GM19328 (cell line): Measurements from ENCODE around the gene DYNLL2.
"Not testable (repeated sequence)": the region's sequence is repeated elsewhere in the genome, so short reads cannot be mapped to it uniquely, and the experiment has no call there.

Experiments
- ATAC-seq: cut with Tn5 transposase; IDR thresholded peaks from one replicate; pipeline ENCODE4 v1.9.1; 2021; ENCODE audit warnings: mild to moderate bottlenecking, moderate library complexity; ENCODE audit not compliant: unreplicated experiment

The DYNLL2 gene

GRCh38 chr17:58082870-58083490 is at the start of gene DYNLL2:
Gene DYNLL2, plus strand, starts transcription at chr17:58083419. Its CDS starts 3,672 bp downstream, at chr17:58087091.
- peak; percentile 68 for ATAC-seq

GRCh38 chr17:58039975-58040374 is 43.2 kb upstream of the DYNLL2 start:
- no peak for ATAC-seq

GRCh38 chr17:58040386-58040785 is 42.8 kb upstream of the DYNLL2 start:
- no peak for ATAC-seq

- no peak for ATAC-seq
Observed at GRCh38 chr17:58041161-58041560, 42.1 kb upstream of the DYNLL2 start.

GRCh38 chr17:58043221-58044181 is 39.7 kb upstream of the DYNLL2 start:
- no peak for ATAC-seq

DNA sequence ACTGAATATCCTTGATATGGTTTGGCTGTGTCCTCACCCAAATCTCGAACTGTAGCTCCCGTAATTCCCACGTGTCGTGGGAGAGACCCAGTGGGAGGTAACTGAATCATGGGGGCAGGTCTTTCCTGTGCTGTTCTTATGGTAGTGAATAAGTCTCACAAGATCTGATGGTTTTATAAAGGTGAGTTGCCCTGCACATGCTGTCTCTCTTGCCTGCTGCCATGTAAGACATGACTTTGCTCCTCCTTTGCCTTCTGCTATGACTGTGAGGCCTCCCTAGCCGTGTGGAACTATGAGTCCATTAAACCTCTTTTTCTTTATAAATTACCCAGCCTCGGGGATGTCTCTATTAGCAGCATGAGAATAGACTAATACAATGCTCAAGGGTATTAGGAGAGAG is 39.0 kb upstream of the DYNLL2 start:
- not testable (repeated sequence) for ATAC-seq

DNA sequence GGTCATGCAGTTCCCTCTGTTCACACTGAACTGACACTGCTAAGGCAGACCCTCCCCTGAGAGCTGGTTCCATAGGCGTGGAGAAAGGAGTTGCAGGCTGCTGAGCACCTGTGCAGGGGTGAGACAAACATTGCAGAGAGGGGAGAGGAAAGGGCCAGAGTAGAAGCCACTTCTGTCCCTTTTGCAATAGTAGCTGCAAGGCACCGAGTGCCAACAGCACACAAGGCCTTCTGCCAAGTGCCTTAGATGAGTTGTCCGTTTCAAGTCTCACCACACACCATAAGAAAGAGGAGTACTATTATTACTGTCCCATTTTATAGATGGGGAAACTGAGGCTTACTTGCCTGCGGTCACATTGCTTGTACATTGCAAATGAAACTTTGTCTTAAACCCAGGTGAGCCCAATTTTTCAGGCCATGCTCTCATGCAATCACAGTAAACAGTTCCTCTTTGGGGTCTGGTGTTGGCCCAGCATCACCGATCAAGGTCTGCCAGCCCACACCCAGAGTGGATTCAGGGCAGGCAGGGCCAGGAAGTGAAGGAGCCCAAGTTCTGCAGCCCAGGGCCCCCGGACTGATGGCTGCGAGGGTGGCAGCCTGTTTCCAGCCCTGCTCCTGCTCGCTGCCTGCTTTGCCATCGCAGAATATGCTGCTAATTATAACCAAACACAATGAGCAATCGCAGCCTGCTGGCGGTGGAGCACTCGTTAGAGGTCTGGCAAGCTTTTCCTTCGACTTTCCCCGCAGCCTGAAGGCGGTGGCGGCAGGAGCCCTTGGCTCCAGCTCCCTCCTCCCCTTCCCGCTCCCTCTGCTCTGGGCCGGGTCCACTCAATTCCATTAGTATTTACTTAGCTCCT is 36.8 kb upstream of the DYNLL2 start:
- no peak for ATAC-seq

GRCh38 chr17:58047376-58048150 is 35.7 kb upstream of the DYNLL2 start:
- no peak for ATAC-seq

GRCh38 chr17:58049533-58049932 is 33.7 kb upstream of the DYNLL2 start:
- no peak for ATAC-seq

DNA sequence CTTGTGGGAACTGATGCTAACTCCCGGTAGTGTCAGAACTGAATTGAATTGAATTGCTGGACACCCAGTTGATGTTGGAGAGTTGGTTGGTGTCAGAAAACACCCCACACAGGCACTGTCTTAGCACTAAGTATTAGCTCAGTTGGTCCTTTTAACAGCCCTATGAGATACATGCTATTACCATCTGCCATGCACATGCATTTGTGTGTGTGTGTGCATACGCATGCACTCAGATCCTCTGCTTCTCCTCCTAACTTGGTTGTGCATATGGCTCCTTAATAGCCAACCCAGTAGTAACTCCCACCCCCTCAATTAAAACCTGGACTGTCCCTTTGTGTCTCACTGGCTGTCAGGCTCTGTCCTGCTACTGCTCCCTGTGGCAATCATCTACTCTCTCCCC is 32.3 kb upstream of the DYNLL2 start:
- no peak for ATAC-seq

GRCh38 chr17:58051468-58051867 is 31.8 kb upstream of the DYNLL2 start:
- no peak for ATAC-seq

DNA sequence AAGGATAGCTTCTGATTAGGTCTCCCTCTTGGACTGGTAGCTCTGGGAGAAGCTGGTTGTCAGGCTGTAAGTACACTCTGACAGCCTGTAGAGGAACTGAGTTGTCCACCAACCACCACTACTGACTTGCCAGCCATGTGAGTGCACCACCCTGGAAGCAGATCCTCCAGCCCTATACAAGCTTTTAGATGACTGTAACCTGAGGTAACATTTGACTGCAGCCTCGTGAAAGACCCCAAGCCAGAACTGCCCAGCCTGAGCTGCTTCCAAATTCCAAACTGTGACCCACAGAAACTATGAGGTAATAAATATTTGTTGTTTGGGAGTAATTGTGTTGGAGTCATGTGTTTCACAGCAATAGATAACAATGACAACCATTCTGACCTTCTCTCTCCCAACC is 30.8 kb upstream of the DYNLL2 start:
- ATAC-seq: no peak

GRCh38 chr17:58052945-58053715 is 30.1 kb upstream of the DYNLL2 start:
- ATAC-seq: no peak

DNA sequence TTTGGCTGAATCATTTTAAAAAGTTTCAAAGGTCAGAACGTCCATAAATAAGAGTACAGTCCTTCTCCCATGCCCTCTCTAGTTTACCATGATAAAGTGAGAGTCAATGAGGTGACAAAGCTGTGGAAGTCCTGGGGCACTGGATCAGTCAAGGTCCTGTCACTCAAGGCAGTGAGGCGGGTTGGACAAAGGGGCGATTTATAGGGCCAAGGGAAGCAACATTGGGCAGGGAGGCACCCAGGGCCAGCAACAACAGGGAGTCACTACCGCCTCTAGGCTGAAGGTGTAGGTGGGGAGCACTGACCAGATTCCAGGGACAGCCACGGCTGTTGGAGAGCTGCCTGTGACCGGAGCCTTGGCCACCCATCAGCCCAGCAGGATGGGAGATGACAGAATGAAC is 28.6 kb upstream of the DYNLL2 start:
- ATAC-seq: no peak

DNA sequence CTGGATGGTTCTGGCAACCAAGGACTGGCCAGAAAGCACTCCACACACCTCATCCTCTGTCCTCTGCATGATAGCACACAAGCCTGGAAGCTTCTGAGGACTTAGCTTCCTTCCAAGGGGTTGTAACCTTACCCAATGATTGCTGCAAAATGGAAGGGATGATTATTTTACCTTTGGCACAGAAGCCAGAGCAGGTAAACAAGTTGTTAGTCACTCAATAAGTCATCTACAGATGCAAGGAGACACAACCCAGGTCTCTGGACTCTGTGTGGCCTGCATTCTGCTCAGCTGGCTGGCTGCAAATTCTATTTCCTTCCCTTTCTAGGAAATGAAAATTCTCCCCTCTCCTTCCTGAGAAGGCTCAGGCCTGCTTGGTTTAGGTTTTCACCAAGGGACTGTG is 26.7 kb upstream of the DYNLL2 start:
- ATAC-seq: no peak

GRCh38 chr17:58059141-58059540 is 24.1 kb upstream of the DYNLL2 start:
- no peak for ATAC-seq

DNA sequence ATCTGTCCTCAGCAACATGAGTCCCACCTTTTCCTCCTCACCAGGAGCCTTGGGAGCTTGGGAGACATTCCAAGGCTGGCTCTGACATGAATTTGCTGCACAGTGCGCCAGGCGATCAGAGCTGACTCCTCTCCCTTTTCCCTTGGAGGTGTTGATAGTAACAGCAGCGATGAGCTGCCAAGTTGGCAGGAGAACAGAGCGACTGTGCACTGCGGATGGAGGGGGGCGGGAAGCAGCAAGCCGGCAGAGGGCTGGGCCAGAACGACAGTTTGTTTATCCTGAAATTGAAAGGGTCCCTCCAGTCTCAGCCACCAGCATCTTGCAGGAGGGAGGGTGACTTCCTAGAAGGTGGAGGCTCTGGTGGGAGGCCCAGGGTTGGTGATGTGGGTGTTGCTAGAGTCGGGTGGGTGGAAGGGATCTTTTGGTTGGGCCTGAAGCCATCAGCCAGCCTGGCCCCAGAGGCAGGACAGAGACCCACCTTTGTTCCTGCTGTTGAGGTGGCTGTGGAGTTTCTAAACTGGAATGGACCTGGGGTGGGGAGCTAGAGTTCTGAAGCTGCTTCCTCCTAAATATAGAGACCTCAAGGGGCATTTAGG is 22.5 kb upstream of the DYNLL2 start:
- ATAC-seq: no peak

DNA sequence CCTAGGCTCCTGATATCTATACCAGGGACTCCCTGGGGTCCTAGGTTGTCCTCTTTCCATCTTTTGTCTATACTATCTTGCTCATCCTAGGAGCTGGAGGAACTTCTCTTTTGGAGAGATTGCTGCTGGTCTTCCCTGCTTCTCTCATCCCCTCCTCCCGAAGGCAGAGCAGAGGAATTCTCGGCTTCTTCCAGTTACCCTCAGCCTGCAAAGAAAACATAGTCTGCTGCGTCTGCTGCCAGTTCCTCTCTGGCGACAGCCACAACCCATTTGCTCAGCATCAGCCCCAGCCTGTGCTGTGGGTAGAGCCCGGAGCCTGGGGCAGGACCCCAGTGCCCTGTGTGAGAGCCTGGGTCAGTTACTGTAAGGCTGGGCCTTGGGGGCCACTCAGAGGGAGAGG is 21.5 kb upstream of the DYNLL2 start:
- no peak for ATAC-seq

DNA sequence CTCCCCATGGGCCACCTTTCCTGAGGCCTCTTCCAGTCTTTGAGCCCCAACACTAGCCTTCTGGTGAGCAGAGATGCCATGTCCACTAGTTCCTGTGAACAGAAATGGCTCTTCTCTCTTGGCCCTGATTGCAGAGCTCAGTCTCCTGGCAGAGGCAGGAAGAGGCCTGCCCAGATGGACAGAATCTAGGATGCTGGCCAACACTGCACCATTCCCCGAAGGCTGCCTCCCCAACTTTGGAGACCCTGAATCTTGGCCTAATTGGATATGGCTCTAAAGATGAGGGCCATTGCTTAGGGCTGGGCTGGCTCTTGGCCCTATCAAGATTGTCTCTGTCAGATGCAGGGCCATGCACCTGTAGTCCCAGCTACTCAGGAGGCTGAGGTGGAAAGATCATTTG is 18.0 kb upstream of the DYNLL2 start:
- ATAC-seq: no peak
